LNCaP clone FGC (cell line): ENCODE measurements around the gene CUEDC1.

Experiments
- DNase-seq: peaks from one replicate; pipeline ENCODE4 v3.0.0-alpha.2; 2011; ENCODE audit warnings: low read depth
- H3K4me3 ChIP-seq: 2 replicates; pipeline ENCODE4 v1.5.1; 2011; ENCODE audit warnings: mild to moderate bottlenecking, low read depth, low read length, control low read depth
- TF ChIP-seq, protein P1 (sequence below): IDR thresholded peaks from 2 replicates; pipeline ENCODE4 v1.5.1; 2012; ENCODE audit warnings: mild to moderate bottlenecking; ENCODE audit not compliant: control insufficient read depth, insufficient read depth; ENCODE audit errors: extremely low read depth

CUEDC1 gene

DNA sequence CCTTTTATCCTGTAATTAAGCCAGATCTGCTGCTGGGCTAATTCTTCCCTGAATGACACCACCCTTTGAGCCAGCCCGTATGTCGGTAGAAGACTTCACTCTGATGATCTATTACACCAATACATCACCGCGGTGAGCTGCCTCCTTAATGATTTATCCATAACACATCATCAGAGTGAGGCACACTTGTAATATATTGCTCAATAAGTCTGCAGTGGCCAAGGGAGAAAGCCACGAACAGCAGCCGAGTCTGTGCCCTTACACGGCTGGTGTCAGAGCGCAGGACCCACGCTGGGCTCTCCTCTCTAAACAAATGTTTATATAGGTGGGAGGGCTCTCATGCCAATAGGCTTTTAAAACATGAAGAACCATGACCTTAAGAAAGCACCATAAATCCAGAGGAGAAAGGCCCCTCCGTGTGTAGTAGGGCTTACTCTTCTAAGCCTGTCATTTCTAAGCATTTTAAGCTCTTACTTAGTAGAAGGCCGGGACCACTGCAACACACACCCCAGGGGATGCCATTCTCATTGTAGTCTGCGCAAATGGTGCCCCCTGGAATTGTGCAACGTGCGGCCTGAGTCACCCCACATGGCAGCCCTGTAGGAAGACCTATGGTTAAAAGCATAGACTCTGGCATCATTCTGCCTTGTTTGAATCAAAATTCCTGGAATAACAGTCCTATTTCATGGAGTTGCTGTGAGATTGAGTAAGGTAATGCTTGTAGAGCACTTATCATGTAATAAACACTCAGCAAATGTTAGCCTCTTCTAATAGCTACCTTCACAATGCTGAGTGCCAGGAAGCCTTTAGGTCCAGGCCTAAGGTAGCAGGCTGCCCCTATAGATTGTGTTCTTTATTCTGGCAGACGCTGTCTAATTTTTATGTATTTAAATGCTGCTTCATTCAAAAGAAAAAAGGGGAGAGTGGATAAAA is 131.5 kb downstream of the CUEDC1 start:
- DNase-seq: no peak
- no peak overlapping the region for H3K4me3 ChIP-seq
- TF ChIP-seq, protein P1, sequence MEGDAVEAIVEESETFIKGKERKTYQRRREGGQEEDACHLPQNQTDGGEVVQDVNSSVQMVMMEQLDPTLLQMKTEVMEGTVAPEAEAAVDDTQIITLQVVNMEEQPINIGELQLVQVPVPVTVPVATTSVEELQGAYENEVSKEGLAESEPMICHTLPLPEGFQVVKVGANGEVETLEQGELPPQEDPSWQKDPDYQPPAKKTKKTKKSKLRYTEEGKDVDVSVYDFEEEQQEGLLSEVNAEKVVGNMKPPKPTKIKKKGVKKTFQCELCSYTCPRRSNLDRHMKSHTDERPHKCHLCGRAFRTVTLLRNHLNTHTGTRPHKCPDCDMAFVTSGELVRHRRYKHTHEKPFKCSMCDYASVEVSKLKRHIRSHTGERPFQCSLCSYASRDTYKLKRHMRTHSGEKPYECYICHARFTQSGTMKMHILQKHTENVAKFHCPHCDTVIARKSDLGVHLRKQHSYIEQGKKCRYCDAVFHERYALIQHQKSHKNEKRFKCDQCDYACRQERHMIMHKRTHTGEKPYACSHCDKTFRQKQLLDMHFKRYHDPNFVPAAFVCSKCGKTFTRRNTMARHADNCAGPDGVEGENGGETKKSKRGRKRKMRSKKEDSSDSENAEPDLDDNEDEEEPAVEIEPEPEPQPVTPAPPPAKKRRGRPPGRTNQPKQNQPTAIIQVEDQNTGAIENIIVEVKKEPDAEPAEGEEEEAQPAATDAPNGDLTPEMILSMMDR: no peak

DNA sequence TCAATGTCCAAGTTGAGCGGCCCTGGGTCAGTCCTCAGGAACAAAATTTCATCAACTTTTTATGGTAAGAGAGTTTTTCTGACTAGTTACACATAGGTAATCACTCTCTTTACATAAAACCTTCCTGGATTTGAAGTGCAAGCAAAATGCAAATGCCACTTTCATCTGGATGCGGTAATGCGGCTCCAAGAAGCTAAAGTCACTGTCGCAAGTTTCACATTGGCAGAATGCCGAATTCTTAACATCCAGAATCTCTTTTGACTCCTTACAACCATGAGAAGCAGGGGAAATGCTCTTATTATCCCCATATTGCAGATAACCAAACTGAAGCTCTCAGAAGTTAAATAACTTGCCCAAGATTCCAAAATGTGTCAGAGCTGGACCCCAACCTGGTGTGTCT is 135.3 kb downstream of the CUEDC1 start:
- DNase-seq: no peak
- TF ChIP-seq, protein P1: no peak
- no peak overlapping the region for H3K4me3 ChIP-seq

DNA sequence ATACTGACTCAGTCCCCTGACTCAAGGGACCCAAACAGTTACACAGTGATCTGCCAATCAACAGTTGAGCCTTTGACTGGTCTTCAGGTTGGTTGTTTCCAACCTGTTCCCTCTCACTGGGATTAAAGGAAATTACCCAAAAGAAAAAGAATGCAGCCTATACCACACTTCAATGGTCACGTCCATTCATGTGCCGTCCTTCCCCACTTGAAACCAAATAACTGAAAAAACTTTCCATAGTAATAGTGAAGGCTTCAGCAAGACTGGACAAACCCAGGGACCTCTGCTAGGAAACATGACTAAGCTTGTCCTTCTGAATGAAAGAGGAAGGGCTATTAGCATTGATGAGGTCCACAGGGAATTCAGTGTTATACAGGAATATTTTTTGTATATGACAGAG is 135.9 kb downstream of the CUEDC1 start:
- H3K4me3 ChIP-seq: no peak overlapping the region
- no peak for DNase-seq
- TF ChIP-seq, protein P1: no peak

DNA sequence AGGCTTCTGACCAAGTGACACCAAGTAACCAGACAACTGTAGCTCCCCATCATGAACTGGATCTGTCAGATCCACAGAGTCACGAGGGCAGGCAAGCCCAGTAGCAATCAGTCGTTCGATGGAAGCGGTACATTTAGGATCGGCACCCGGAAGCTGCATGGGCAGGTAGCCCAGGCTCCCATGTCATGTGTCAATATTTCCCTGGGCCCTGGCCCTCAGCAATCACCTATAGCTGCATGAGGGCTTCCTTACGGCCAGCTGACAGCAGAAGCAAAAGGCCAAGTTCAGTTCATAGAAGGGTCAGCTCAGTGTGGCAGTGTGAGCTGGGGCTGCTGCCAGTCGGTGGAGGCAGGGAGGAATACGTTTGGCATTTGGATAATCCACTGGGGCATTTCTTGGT is 137.1 kb downstream of the CUEDC1 start:
- peak; percentile 76 for DNase-seq
- TF ChIP-seq, protein P1: no peak
- no peak overlapping the region for H3K4me3 ChIP-seq

DNA sequence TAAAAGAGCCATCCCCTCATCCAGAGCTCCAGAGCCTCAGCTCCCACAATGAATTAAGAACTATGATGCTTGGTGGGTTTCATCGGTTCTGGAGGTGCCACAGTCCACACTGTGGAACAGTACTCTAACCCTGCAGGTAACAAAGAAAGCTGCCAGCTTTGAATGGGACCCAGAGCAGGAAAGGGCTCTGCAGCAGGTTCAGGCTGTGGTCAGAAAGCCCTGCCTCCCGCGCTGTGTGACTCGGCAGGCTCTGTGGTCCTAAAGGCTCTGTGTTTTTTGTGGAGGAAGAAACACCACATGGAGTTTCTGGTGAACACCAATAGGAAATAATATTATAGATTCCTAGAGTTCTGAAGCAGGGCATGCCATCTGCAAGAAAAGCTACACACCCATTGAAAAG is 137.9 kb downstream of the CUEDC1 start:
- no peak for DNase-seq
- no peak overlapping the region for H3K4me3 ChIP-seq
- TF ChIP-seq, protein P1: no peak

DNA sequence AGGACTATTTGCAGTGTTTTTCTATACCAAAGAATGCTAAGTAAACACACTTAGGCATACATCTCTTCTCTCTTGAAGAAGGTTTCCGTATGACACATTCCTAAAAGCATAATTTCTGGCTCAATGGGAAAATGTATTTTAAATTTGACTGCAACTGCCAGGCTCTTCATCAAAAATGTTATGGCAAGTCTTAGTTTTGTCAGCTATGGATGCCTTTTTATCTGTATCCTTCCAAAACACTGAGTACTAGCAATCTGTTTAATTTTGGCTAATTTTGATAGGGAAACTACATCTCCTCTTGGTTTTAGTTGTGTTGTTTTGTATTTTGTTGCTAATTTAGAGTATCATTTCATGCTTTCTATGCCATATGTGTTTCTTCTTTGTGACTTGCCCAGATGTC is 140.8 kb downstream of the CUEDC1 start:
- TF ChIP-seq, protein P1: no peak
- no peak for DNase-seq
- no peak overlapping the region for H3K4me3 ChIP-seq
